ENCODE data around the gene JDP2.

Gene JDP2

GRCh38 chr14:75484711-75485429 lies 57.0 kb downstream of the JDP2 start:
- DNase-seq (ENCODE audit: low spot score) = no peak

DNA sequence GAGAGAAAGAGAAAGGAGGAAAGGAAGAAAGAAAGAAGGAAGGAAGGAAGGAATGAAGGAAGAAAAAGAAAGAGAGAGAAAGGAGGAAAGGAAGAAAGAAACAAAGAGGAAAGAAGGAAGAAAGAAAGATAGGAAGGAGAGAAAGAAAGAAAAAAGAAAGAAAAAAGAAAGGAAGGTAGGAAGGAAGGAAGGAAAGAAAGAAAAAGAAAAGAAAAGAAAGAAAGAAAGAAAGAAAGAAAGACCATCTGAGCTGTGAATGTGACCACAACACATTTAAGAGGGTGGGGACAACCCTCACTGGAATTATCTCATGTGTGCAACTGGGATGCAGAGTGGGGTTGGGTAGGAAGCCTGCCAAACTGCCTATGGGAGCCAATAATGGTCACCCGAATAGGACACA lies 58.5 kb downstream of the JDP2 start:
- no peak for DNase-seq (ENCODE audit: low spot score)

DNA sequence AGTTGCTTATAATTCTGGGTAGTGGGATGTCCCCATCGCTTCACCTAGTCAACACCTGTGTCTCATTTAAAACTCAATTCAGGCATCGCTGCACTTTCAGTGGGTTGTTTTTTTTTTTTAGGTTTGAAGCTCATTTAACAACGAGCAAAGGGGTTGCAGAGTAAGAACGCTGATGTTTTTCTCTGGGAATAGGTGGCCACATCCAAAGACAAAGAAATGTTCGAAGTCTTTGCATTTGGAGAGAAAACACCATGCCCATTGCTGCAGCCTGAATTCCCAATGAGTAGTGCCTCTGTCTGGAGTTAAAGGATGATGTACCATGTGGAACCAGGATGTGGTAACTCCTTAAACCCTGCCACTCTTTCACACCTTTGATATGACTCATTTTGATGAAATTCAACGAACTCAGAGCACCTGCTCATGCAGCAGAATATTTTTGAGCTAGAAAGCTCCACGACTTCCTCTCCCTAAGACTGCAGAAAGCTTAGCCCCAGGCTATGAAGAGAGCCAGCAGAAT lies 59.4 kb downstream of the JDP2 start:
- DNase-seq (ENCODE audit: low spot score) = no peak

DNA sequence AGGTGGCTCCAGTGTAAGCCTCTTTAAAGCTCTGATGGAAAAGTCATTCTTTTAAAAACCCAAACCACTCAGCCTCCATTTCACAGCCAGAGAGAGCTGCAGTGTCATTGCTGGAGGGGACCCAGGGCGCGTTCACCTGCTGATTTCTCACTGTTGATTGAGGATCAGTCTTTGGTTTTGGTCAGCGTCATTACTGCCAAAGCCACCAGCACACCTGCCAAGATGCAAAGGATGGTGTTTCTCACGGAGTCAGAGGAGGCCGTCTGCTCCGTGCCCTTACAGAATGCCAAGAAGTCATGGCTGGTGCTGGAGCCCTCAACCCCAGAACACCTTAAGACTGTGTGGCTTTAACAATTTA lies 61.6 kb downstream of the JDP2 start:
- DNase-seq (ENCODE audit: low spot score) = no peak

DNA sequence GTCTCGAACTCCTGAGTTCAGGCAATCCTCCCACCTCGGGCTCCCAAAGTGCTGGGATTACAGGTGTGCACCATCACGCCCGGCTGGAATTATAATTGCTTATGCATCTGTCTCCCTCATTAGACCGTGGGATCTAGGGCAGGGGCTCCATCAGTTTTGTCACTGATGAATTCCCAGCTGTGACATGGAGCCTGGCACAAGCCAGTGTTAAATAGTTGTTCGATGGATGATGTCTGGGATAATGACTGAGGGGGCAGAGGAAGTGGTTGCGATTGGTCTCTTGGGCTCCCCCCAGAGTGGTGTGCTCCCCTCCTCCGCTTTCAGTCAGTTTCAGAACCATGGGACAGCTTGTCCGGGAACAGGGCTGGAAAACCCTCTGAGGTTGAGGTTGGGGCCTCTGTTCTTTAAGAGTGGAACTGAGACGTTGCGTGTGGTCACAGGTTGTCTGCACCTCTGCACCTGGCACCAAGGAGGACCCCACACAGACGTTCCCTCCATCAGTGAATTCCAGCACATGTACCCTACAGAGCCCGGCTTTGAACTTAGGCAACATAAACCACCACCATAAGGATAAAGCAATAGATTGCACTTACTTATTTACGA lies 63.7 kb downstream of the JDP2 start:
- DNase-seq (ENCODE audit: low spot score) = no peak

GRCh38 chr14:75492832-75493591 lies 65.2 kb downstream of the JDP2 start:
- no peak for DNase-seq (ENCODE audit: low spot score)

GRCh38 chr14:75493592-75494087 lies 65.8 kb downstream of the JDP2 start:
- DNase-seq (ENCODE audit: low spot score) = no peak

DNA sequence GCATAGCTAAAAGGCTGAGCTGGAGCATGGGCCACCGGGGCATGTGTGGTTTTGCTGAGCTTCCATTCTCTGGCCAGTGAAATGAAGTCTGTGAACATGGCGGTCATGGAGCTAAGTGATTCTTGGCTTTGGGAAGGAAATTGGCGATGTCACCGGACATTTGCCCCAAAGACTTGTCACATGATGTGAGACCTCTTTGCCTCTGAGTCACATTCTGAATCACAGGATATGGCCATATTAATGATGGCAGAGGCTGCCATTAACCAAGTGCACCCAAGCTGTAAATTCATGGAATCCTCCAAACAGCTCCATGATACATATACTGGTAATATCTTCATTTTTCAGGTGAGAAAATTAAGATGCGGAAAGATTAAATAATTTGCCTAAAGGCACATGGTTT lies 67.1 kb downstream of the JDP2 start:
- no peak for DNase-seq (ENCODE audit: low spot score)

DNA sequence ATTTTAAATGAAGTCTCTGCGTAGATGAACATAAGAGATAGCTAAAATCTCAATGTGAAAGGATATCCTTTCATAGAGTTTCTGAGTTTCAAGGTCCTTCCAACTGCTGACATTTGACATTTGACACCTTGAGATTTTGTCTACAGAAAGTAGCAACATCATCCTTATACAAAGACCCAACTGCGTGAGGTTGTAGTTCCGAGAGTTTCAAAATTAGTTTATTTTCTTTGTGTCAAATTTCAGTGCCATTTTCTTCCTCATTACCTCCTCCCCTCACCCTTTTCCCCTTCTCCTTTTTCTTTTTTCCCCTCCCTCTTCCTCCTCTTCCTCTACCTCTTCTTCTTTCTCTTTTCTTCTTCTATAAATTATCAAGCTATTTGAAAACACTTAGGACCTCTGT lies 67.6 kb downstream of the JDP2 start:
- no peak for DNase-seq (ENCODE audit: low spot score)

GRCh38 chr14:75495882-75496281 lies 68.1 kb downstream of the JDP2 start:
- DNase-seq (ENCODE audit: low spot score) = no peak

DNA sequence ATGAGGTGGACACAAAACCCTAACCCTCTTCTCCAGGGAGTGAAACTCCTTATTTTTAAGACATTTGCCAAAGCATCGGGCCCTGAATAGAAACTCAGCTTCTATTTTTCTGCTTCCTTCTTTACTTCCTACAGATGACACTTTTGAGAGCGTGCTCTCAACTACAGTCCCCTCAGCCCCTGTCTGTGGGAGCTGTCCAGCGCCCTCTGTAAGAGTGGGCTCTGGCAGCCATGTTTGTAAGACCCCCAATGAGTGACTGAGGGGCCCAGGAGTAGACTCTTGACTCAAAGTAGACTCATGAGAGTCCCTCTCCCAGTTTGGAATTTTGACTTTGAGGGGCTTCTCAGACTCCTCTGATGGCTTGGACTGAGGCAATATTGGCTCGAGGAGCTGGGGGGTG lies 68.9 kb downstream of the JDP2 start:
- no peak for DNase-seq (ENCODE audit: low spot score)

- DNase-seq (ENCODE audit: low spot score) = no peak
Observed at GRCh38 chr14:75497191-75497590, 69.4 kb downstream of the JDP2 start.

DNA sequence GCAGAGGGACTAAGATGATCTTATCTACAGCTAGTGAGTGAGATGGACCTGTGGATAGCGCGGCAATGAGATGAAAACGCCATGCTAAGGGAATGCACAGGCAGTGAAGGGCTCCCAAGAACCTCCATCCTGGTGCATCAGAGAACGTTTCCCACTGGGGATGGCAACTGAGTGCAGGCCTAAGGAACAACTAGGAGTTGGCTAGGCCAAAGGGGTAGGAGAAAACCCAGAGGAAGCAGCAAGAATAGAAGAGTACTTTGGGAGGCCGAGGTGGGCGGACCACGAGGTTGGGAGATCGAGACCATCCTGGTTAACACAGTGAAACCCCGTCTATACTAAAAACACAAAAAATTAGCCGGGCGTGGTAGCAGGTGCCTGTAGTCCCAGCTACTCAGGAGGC lies 69.9 kb downstream of the JDP2 start:
- no peak for DNase-seq (ENCODE audit: low spot score)

DNA sequence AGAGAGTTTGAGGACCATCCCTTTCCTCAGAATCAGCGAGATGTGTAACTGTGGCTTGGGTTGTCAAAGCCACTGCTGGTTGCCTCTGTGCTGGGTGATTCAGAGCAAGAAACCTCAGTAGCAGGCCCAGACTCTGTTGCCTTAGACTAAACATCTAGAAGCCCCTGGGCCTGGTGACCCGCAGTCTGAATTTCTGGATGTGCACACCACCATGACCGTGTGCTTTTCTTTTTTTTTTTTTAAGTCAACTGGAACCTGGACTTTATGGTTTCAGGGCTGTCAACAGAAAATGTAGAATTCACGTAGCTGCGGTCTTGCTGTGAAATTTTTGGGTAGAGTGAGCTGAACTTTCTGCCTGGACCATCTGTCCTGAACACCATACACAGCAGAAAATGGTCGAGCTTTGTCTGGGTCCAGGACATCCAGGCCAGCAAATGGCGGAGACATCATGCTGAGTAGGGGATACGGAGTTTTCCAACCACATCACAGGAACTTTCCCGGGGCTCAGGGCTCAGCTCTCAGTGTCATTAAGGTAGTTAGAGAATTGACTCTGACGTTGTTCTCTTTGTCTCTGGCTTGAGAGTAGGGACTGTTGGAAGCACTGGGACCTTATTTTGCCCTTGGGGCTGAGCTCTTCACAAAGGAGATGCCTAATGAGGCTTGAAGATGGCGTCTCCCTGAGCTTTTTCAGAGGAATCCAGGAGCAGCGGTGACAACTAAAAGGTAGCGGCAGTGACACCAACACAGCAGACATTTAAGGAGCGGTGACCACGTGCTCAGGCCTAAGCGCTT lies 71.5 kb downstream of the JDP2 start:
- DNase-seq (ENCODE audit: low spot score) = no peak

GRCh38 chr14:75501080-75501479 lies 73.3 kb downstream of the JDP2 start:
- no peak for DNase-seq (ENCODE audit: low spot score)

DNA sequence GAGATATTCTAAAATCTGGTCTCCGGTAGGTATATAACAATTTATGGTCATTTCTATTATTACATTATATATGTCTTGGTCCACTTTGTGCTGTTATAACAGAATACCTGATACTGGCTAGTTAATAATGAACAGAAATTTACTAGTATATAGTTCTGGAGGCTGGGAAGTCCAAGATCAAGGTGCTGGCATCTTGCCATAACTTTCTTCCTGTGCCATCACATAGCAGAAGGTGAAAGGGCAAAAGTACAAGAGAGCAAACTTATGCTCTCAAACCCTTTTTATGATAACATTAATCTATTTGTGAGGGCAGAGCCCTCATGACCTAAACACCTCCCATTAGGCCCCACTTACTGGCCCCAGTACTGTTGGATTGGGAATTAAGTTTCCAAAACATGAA lies 76.6 kb downstream of the JDP2 start:
- no peak for DNase-seq (ENCODE audit: low spot score)

DNA sequence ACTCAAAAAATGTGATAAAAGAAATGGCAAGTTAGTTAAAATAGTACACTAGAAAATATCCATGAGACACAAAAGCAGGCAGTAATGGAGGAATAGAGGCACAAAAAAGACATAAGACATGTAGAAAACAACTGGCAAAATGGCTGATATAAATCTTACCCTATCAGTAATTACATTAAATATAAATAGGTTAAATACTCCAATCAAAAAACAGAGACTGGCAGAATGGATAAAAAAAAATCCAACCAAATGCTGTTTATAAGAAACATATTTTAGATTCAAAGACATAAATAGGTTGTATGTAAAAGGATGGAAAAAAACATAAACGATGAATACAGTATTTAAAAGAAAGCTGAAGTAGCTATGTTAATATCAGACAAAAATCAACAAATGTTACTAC lies 79.1 kb downstream of the JDP2 start:
- DNase-seq (ENCODE audit: low spot score) = no peak

DNA sequence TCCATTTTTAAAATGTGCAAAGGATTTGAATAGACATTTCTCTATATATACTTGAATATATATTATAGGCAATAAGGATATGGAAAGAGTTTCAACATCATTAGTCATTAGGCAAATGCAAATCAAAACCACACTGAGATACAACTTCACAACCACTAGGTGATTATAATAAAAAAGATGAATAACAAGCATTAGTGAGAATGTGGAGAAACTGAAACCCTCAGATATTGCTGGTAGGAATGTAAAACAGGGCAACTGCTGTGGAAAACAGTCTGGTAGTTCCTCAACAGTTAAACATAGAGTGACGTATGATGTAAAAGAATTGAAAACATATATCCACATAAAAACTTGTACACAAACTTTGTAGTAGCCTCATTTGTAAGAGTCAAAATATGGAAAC lies 82.7 kb downstream of the JDP2 start:
- no peak for DNase-seq (ENCODE audit: low spot score)

GRCh38 chr14:75511201-75511600 lies 83.4 kb downstream of the JDP2 start:
- DNase-seq (ENCODE audit: low spot score) = no peak

- DNase-seq (ENCODE audit: low spot score) = no peak
Observed at GRCh38 chr14:75513911-75514672, 86.3 kb downstream of the JDP2 start.
